Glomerular visceral epithelial cell (primary cell): ENCODE data around the gene KCNC1.

ENCODE experiments used
- DNase-seq: peaks from one replicate; pipeline ENCODE4 v3.0.0-alpha.2; 2016; ENCODE audit errors: extremely low spot score

Gene KCNC1

GRCh38 chr11:17792161-17792560 is 57.6 kb downstream of the KCNC1 start:
- DNase-seq: no peak

- DNase-seq: no peak
Measured at GRCh38 chr11:17793642-17794170, 59.1 kb downstream of the KCNC1 start.

GRCh38 chr11:17794981-17795380 is 60.4 kb downstream of the KCNC1 start:
- DNase-seq: no peak

GRCh38 chr11:17796154-17796553 is 61.6 kb downstream of the KCNC1 start:
- DNase-seq: no peak

- no peak for DNase-seq
Measured at GRCh38 chr11:17798253-17798652, 63.7 kb downstream of the KCNC1 start.

GRCh38 chr11:17798716-17799115 is 64.1 kb downstream of the KCNC1 start:
- DNase-seq: no peak

GRCh38 chr11:17799147-17799546 is 64.6 kb downstream of the KCNC1 start:
- DNase-seq: no peak

GRCh38 chr11:17801166-17801565 is 66.6 kb downstream of the KCNC1 start:
- no peak for DNase-seq

- no peak for DNase-seq
Measured at GRCh38 chr11:17802491-17802890, 67.9 kb downstream of the KCNC1 start.

GRCh38 chr11:17803754-17804334 is 69.3 kb downstream of the KCNC1 start:
- no peak for DNase-seq

- DNase-seq: no peak
Measured at GRCh38 chr11:17805043-17805442, 70.5 kb downstream of the KCNC1 start.

GRCh38 chr11:17805873-17806272 is 71.3 kb downstream of the KCNC1 start:
- no peak for DNase-seq

- no peak for DNase-seq
Measured at GRCh38 chr11:17807034-17807433, 72.5 kb downstream of the KCNC1 start.

GRCh38 chr11:17810041-17810440 is 75.5 kb downstream of the KCNC1 start:
- DNase-seq: no peak

- no peak for DNase-seq
Measured at GRCh38 chr11:17810746-17811145, 76.2 kb downstream of the KCNC1 start.

- no peak for DNase-seq
Measured at GRCh38 chr11:17811352-17811751, 76.8 kb downstream of the KCNC1 start.

- no peak for DNase-seq
Measured at GRCh38 chr11:17812091-17812864, 77.7 kb downstream of the KCNC1 start.

- no peak for DNase-seq
Measured at GRCh38 chr11:17812865-17813187, 78.2 kb downstream of the KCNC1 start.

- no peak for DNase-seq
Measured at GRCh38 chr11:17813391-17814059, 78.9 kb downstream of the KCNC1 start.

GRCh38 chr11:17814546-17814945 is 80.0 kb downstream of the KCNC1 start:
- no peak for DNase-seq

- no peak for DNase-seq
Measured at GRCh38 chr11:17816232-17816931, 81.8 kb downstream of the KCNC1 start.

- DNase-seq: no peak
Measured at GRCh38 chr11:17821648-17822400, 87.2 kb downstream of the KCNC1 start.
